CMK (cell line): ENCODE data around the gene CEP41.
"Not testable (repeated sequence)": the region's sequence is repeated elsewhere in the genome, so short reads cannot be mapped to it uniquely, and the experiment has no call there.

Source experiments
- DNase-seq: peaks from one replicate; pipeline ENCODE4 v3.0.0-alpha.2; 2010; ENCODE audit warnings: low read depth

CEP41 gene

GRCh38 chr7:130461272-130461671, 20.5 kb upstream of the CEP41 start:
- no peak for DNase-seq

GRCh38 chr7:130458257-130458656, 17.4 kb upstream of the CEP41 start:
- DNase-seq, result no peak

- no peak for DNase-seq
Measured at GRCh38 chr7:130454959-130455358, 14.1 kb upstream of the CEP41 start.

- no peak for DNase-seq
Measured at GRCh38 chr7:130452951-130453350, 12.1 kb upstream of the CEP41 start.

GRCh38 chr7:130451344-130451743, 10.5 kb upstream of the CEP41 start:
- not testable (repeated sequence) for DNase-seq

- DNase-seq, result no peak
Measured at GRCh38 chr7:130446259-130446658, 5.4 kb upstream of the CEP41 start.

- DNase-seq, result no peak
Measured at GRCh38 chr7:130444751-130445407, 4.1 kb upstream of the CEP41 start.

GRCh38 chr7:130444234-130444633, 3.4 kb upstream of the CEP41 start:
- no peak for DNase-seq

GRCh38 chr7:130442601-130443000, 1.8 kb upstream of the CEP41 start:
- no peak for DNase-seq

GRCh38 chr7:130441408-130441869, 623 bp upstream of the CEP41 start:
- no peak for DNase-seq

GRCh38 chr7:130436253-130436652, 4.6 kb downstream of the CEP41 start:
- DNase-seq, result no peak

- no peak for DNase-seq
Measured at GRCh38 chr7:130435311-130435854, 5.4 kb downstream of the CEP41 start.

- peak; percentile 43 for DNase-seq
Measured at GRCh38 chr7:130433301-130433700, 7.5 kb downstream of the CEP41 start.

- DNase-seq, result no peak
Measured at GRCh38 chr7:130432886-130433285, 7.9 kb downstream of the CEP41 start.

GRCh38 chr7:130430841-130431666, 9.8 kb downstream of the CEP41 start:
- no peak for DNase-seq

GRCh38 chr7:130430115-130430514, 10.7 kb downstream of the CEP41 start:
- no peak for DNase-seq

GRCh38 chr7:130429019-130429418, 11.8 kb downstream of the CEP41 start:
- DNase-seq, result no peak

- DNase-seq, result no peak
Measured at GRCh38 chr7:130426564-130426963, 14.3 kb downstream of the CEP41 start.

GRCh38 chr7:130425796-130426195, 15.0 kb downstream of the CEP41 start:
- DNase-seq, result no peak

GRCh38 chr7:130423501-130424037, 17.2 kb downstream of the CEP41 start:
- no peak for DNase-seq

- DNase-seq, result no peak
Measured at GRCh38 chr7:130421684-130422083, 19.1 kb downstream of the CEP41 start.

GRCh38 chr7:130420943-130421578, 19.8 kb downstream of the CEP41 start:
- no peak for DNase-seq
